Activated CD8-positive, alpha-beta memory T cell treated with anti-CD3 and anti-CD28 coated beads for 48 hours (primary cell): ENCODE data around the gene SNAI3.
A peak's percentile ranks its signal among the peaks of the same experiment; 100 is the strongest.

Experiments
- DNase-seq, 3 experiments: peaks; one replicate each; pipeline ENCODE4 v3.0.0-alpha.2; 2020; ENCODE audit warnings: low read depth in 2 of 3, low spot score in 2 of 3

The SNAI3 gene

GRCh38 chr16:88705801-88706228 is 19.5 kb upstream of the SNAI3 start:
- DNase-seq, result no peak

DNA sequence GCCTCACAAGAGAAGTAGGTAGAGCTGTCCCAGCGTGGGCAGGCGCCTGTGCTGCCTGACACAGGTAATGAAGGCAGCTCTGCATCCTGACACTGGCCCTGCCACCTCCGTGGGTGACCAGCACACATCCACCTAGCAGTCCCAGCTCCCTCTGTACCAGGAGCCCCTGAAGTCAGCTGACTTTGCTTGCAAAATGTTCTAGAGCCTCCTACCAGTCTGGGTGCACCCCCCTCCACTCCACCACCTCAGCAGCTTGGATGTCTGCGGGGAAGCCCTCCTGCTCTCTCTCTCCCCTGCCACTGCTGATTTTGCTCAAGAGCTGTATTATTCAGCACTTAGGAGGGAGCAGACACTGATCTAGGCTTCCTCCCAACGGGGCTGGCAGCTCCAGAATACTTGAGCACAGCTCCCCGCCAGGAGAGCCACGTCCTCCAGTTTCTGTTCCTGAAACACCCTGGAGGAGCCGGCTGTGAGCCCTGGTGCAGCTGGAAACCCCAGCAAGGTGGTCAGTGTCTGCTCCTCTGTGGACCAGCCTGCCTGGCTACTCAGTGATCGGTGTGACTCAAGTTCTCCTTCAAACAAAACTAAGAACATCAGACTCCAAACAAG is 18.9 kb upstream of the SNAI3 start:
- no peak for DNase-seq

- peak in 2 of 3 experiments; percentile 62 to 63 for DNase-seq
These were observed 17.4 kb upstream of the SNAI3 start for GRCh38 chr16:88703486-88704309.

- no peak for DNase-seq
These were observed 16.3 kb upstream of the SNAI3 start for GRCh38 chr16:88702371-88703210.

DNA sequence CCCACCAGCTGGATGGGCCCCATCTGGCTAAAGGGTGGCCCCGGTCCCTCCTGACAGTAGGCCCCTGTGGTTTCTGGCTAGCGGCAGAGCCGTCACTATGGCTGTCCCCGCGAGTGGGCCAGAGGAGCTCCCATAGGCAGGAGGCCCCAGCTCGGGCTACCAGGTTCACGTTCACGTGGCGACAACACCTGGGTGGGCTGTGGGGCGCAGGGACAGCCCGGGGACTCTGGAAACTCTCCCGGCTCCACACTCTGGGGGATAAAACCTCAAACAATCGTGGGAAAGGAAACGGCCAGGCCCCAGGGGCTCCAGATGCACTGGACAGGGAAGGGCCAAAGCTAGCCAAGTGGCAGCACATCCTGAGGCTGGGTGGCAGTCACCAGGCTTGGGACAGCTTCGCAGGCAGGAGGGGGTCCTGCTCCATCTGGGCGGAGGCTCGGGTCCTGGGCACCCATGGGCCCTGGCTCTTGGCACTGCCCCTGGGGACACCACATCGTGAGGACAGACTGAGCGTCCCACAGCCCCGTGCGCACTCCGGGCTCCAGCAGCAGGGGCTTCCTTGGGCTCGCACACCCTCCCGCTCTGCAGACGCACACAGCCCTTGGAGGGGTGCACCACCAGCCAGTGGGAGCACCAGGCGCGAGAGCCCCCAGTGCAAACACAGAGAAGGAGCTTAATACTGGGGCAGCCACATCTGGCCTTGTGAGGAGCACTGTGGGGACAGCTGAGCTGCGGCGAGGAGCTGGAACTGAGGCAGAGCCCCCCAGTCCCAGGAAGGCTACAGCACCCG is 15.5 kb upstream of the SNAI3 start:
- no peak for DNase-seq

- peak; percentile 85 to 95 (median 87) for DNase-seq
These were observed 14.6 kb upstream of the SNAI3 start for GRCh38 chr16:88700636-88701482.

GRCh38 chr16:88700322-88700635 is 14.0 kb upstream of the SNAI3 start:
- no peak for DNase-seq

DNA sequence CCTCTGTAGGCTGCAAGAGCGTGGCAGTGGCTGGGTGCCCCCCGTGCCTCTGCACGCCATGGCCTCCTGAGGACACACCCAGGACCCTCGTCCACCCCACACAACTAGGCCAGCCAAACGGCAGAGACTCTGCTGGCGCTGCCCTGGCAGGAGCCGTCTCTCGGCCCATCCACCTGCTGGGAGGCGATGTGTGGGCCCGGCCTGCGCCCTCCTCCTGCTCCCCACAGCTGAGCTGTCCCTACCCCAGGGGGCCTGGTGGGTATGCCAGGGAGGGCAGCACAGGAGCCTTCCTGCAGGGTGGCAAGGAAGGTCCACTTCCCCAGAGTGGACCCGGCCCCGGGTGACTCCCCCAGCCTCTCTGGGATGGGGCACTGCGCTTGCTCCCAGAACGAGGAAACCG is 12.9 kb upstream of the SNAI3 start:
- DNase-seq, result no peak

GRCh38 chr16:88698646-88699045 is 12.3 kb upstream of the SNAI3 start:
- no peak for DNase-seq

GRCh38 chr16:88697831-88698615 is 11.7 kb upstream of the SNAI3 start:
- DNase-seq, result no peak

GRCh38 chr16:88697116-88697830 is 11.0 kb upstream of the SNAI3 start:
- no peak for DNase-seq

- DNase-seq, result no peak
These were observed 10.1 kb upstream of the SNAI3 start for GRCh38 chr16:88696441-88696840.

DNA sequence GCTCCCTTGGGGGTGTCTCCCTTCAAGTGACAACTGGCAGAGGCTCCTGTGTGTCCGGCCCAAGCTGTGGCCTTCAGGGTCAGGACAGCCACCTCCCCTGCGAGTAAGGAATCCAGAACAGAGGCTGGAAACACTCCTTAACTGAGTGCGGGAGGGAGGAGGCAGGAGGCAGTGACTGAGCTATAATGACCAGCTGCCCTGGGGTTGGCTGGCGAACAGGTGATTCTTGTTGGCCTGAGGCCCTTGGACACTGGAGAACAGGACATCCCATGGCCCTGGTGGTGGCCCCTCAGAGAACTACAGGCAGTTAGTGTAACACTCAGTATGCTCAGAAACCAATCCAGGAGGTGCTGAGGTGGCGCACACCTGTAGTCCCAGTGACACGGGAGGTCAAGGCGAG is 9.4 kb upstream of the SNAI3 start:
- no peak for DNase-seq

GRCh38 chr16:88695218-88695617 is 8.9 kb upstream of the SNAI3 start:
- no peak for DNase-seq

GRCh38 chr16:88694221-88695087 is 8.1 kb upstream of the SNAI3 start:
- DNase-seq, result no peak

DNA sequence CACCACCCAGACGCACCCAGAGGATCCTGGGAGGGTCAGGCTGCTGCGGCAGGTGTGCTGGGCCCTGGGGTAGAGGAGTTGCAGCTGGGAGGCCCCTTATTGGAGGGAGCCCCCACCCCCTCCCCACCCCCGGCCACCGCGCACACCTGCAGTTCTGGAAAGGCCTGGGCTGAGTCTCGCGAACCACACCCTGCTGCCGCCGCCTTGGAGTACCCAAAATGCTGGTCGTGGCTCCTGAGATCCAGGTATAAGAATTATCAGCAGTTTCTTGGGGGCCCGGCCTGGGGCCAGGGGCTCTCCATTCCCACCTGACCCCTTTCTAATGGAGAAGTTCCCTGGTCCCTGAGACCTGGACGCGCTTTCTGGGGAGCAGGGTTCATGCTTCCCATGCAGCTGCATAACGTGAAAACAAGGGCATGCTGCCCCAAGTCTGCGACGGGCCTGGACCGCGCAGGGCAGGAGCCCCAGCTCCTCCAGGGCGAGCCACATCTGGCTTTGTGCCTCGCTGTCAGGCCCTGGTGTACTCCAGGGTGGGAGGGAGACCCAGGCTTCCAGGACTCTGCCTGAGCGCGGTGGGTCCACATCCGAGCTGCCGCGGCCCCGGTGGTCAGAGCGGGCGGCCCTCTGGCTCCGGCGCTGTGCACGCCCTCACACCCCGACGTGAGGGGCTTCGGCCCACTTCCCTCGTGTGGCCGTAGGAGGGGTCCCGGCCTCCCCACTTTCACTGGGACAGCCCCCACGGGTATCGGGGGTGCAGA is 7.3 kb upstream of the SNAI3 start:
- DNase-seq, result no peak

DNA sequence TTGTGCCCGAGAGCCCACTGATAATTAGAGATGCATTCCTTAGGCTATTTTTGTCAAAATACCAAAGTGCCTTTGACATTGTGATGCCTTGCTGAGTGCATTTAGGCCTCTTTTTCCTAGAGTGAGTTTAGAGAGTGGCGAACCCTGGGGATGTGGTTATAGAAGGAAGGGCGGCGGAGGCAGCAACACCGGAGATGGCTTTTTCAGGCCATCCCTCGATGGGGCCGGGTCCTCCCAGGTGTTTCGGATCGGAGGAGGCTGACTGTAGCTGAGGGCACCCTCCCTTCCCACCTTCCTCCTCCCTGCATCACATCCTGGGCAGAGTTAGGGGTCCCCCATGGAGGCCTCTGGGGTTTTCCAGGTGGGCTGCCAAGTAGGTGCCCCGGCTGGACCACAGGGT is 6.6 kb upstream of the SNAI3 start:
- DNase-seq, result no peak
